ENCODE data around the gene LGR4.

DNA sequence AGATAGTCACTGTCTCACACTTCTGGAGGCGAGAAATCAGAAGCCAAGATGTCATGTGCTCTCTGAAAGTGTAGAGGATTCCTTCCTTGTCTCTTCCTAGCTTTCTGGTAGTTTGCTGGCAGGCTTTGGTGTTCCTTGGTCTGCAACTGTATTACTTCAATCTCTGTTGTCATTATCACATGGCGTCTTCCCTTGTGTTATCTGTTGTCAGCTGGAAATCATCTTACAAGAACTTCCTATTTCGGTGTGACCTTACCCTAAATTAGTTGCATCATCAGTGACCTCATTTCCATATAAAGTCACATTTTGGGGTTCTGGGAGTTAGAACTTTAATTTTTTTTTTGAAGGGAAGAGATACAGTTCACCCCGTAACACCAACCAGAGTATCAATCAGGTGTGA lies 37.3 kb upstream of the LGR4 start:
- TF ChIP-seq, protein P1, sequence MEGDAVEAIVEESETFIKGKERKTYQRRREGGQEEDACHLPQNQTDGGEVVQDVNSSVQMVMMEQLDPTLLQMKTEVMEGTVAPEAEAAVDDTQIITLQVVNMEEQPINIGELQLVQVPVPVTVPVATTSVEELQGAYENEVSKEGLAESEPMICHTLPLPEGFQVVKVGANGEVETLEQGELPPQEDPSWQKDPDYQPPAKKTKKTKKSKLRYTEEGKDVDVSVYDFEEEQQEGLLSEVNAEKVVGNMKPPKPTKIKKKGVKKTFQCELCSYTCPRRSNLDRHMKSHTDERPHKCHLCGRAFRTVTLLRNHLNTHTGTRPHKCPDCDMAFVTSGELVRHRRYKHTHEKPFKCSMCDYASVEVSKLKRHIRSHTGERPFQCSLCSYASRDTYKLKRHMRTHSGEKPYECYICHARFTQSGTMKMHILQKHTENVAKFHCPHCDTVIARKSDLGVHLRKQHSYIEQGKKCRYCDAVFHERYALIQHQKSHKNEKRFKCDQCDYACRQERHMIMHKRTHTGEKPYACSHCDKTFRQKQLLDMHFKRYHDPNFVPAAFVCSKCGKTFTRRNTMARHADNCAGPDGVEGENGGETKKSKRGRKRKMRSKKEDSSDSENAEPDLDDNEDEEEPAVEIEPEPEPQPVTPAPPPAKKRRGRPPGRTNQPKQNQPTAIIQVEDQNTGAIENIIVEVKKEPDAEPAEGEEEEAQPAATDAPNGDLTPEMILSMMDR (IDR thresholded peaks at IDR 0.05) = no peak
- no peak for TF ChIP-seq POLR2A (IDR thresholded peaks at IDR 0.05)

All from testis (tissue), 2 donors.